8988T (cell line): ENCODE measurements around the gene DUOX1.
"Not testable (repeated sequence)": the region's sequence is repeated elsewhere in the genome, so short reads cannot be mapped to it uniquely, and the experiment has no call there.

Experiments
- DNase-seq: peaks from one replicate; pipeline ENCODE4 v3.0.0; 2011

The DUOX1 gene

GRCh38 chr15:45129651-45130129 lies at the start of gene DUOX1, which contains the start of gene DUOXA1:
DUOX1 (plus strand) TSS chr15:45129994; CDS start chr15:45131967, 1,973 bp downstream.
DUOXA1 (minus strand) TSS chr15:45129879; CDS start chr15:45123014, 6,865 bp downstream.
- no peak for DNase-seq

DNA sequence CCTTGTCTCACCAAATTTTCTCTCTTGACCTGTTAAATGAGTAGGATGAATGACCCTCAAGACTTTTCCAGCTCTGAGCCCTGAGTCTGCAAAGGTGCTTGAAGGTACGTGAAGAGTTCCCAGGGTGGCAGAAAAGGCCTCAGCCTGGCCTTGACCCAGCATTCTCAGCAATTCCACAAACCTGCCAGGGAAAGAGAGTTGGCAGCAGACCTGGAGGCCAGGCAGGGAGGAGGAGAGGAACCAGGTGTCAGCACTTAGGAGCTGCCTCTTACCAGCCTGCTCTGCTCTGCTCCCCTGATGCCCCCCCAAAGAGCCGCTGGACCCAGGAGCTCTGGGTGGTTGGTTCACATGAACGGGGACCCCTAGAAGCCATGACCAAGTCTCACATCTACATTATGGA lies 49.2 kb upstream of the DUOX1 start:
- DNase-seq: not testable (repeated sequence)

GRCh38 chr15:45082412-45082811 lies 47.4 kb upstream of the DUOX1 start:
- DNase-seq: not testable (repeated sequence)

- DNase-seq: no peak
Observed at GRCh38 chr15:45083223-45083622, 46.6 kb upstream of the DUOX1 start.

DNA sequence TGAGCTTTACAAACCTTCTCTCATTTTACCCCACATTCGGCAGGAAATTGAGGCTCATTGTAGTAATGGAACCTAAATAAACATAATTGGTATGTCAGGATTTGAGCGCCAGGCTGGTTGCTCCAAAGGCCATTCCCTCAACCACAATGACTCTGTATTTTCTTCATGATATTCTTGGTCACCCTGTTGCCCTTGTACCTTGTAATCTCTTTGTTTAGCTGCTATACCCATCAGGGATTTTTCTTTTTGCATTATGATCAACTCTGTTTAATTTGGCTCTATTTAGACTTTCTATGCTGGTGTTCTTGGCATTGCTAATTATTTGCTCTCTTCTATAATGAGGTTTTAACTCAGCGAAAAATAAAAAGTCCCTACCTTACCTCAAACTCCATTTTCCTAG lies 45.6 kb upstream of the DUOX1 start:
- DNase-seq: no peak

DNA sequence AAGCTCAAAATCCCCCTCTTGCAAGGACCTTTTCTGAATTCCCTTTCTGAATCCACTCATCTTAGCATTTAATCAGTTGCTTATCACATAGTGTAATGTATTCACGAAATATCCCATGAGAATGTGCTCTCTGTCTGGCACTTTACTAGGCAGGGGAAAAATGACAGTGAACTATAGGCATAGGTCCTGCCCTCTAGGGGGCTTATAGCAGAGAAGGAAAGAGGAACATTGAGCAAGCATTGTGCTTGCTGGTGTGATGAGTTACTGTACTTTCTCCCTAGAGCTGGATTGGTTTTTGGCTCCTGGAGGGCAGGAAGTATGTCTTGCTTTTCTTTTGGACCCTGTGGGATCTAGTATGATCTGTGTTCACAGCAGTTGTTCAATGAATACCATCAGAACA lies 42.3 kb upstream of the DUOX1 start:
- DNase-seq: no peak

- DNase-seq: no peak
Observed at GRCh38 chr15:45088801-45089711, 40.7 kb upstream of the DUOX1 start.

DNA sequence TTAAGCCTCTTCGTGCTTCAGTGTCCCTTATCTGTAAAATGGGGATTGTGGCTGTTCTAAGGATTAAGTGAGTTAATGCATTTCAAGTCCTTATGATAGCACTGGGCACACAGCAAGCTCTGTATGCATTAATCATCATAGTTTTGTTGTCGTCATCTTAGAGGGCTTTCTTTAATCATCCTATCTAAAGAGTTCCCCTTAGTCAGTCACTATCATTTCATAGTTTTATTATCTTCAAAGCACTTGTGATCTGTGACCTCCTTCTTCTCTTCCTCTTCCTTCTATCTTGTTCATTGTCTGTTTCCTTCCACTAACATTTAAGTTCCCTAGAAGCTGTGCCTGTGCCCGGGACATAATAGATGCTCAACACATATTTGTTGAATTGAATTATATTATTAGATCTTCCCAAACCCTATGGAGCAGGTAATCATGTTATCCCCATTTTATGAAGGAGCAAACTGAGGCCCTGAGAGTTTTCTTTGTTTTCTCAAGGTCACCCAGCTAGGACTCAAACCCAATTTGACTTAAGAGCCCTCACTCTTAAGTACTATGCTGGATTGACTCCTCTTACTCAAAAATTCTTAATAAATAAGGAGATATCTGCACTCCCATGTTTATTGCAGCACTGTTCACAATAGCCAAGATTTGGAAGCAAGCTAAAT lies 40.0 kb upstream of the DUOX1 start:
- no peak for DNase-seq

DNA sequence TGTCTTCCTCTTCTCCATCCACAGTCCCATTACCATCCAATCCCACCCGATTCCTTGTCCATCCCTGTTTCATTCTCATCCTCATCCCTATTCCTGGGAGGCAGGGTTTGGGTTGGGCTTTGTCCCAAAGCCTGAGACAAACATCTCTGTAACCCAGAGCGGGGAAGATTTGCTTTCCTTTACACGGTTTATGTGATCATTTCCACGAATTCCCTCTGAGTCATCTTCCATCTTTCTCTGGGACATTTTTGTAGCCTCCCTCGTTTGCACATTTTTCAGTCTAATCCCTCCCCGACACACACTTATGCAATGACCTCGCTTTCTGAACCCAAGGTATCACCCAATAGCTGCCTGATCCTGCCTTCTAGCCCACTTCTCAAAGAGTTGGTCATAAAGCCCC lies 38.6 kb upstream of the DUOX1 start:
- no peak for DNase-seq

DNA sequence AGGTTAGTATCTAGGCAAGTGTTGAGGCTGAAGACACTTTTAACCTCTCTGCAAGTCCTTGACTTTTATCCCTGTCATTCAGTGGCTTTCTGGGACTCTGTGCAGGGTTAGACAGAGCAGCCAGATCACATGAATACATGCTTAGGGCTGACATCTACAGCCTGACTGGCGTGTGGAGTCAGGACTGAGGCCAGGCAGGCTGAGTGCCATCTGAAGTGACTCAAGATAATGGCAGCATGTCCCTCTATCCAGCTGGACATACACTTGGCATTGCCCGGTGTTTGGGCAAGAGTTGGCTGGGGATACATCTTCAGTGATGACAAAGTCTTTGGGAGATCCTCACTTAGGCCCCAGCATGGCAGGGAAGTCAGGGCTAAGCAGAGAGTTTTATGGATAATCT lies 38.2 kb upstream of the DUOX1 start:
- DNase-seq: no peak

DNA sequence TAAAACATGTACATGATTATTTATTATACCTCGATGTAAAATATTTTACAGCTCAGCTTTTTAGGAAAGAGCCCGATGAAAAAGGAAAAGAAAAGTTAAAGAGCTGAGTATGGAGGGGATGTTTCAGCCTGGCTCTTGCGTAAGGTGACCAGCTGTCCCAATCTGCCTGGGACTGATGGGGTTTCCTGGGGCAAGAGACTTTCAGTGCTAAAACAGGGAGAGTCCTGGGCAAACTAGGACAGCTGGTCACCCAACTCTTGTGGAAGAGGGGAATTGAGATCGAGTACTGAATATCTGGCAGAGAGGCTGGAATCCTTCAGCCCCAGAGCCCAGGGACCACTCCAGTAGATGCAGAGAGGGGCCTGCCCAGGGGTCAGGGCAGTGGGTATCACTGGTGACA lies 36.8 kb upstream of the DUOX1 start:
- DNase-seq: no peak

GRCh38 chr15:45093622-45094357 lies 36.0 kb upstream of the DUOX1 start:
- DNase-seq: no peak

GRCh38 chr15:45094358-45094730 lies 35.5 kb upstream of the DUOX1 start:
- DNase-seq: no peak

- no peak for DNase-seq
Observed at GRCh38 chr15:45095661-45096060, 34.1 kb upstream of the DUOX1 start.

- DNase-seq: no peak
Observed at GRCh38 chr15:45097466-45097865, 32.3 kb upstream of the DUOX1 start.

DNA sequence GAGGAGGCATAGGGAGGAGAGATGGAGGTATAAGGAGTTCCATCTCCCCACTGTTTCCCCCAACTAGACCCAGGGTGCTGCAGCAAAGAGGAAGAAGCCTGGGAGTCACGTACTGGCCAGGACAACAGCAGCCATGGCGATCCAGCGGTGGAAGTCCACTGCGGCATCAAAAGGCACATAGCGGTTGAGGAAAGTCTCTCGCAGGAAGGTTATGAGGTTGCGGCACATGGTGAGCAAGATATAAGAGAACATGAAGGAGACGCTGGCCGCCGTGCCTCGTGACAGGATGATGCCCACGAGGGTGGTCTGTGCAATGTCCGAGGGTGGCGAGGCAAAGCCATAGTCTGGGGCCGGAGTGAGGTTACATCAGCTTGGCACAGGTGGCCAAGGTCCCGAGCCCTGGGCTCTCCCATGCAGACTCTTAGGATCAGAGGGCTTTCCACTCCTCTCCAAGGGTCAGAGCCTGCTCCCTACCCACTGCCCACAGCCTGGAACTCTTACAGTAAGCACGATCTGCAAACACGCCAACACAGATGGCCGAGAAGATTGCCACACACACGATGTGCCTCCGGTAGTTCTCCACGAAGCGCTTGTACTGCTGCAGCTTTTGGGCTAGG lies 30.1 kb upstream of the DUOX1 start:
- DNase-seq: no peak

DNA sequence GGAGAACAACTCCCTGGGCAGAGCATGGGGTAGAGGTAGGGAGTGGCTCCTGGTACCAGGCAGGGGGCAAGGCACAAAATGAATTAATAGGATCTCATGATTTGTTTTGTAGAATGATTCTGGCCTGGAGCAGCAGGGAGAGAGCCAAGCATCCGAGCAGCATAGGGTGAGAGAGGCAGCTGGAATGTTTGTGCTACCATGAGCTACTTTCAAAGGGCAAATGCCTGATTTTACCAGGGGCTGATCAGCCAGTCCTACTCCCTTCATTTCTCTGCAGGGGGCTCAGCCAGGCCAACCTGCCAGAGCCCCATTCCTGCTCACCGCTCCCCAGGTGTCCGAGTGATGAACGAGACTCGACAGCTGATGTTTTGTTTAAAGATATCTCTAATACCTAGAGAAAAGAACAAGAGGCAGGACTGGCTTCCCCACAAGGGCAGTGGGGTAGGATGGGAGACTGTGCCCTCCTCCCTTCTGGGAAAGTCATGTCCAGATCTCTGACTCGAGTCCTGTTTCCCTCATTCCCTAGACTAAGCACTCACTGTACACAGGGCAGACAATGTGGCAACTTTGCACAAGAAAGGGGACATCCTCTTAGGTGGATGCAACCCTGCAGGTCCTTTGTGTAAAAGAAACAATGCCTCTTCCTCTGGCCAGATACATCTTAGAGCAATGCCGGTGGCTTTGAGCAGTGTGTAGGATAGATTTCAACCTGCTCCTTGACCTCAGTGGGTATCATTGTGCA lies 28.7 kb upstream of the DUOX1 start:
- DNase-seq: no peak

DNA sequence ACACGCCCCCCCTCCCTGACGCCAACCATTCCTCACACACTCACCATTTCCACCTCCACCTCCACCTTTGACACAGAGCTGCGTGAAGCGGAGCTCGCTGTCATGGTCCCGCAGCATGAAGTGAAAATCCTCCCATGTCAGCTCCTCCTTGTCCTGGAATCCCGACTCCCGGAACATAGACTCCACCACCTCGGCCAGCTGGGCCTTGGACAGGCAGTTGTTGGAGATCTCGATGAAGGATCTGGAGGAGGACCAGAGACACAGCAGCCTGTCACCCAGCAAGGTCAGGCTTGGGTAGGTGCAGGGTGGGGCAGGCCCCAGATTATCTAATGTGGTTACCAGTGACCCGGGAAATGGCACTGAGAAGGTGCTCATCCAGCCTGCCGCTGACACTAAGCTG lies 28.0 kb upstream of the DUOX1 start:
- no peak for DNase-seq

- DNase-seq: no peak
Observed at GRCh38 chr15:45102226-45102625, 27.6 kb upstream of the DUOX1 start.

DNA sequence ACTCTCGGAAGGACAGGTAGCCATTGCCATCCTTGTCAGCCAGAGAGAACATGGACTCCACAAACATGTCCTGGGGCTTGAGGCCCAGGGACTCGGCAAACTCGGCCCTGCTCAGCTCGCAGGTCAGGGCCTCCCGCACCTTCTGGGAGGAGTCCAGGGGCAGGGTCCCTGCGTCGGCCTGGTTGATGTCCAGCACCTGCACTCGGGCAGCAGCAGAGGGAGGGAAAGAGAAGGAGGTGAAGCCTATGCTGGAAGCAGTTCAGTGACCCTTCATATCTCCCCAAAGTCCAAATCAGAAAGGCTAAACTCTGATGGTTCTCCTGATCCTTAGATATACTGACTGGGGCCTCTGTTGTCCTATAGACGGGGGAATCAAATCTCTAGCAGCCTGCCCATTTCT lies 25.6 kb upstream of the DUOX1 start:
- not testable (repeated sequence) for DNase-seq

DNA sequence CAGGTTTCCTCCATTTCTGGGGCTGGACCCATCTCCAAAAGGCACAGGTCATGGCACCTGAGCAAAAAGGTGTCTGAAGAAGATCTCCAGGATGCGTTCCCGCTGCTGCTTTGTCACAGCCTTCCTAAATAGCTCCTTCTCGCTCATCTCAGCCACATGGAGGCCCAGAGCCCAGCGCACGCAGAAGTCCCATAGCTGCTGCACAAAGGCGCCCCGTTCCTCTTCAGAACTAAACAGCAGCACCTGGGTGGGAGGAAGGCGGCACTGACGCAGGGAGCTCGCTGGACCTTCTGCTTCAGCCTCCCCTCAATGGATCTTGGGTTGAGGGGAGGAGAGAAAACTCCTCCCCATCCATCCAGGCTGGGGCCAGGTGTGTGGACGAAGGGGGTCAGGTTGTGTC lies 24.2 kb upstream of the DUOX1 start:
- no peak for DNase-seq
